AG09319 (cell line): Measurements from ENCODE around the gene ANO1.
"Not testable (repeated sequence)": the region's sequence is repeated elsewhere in the genome, so short reads cannot be mapped to it uniquely, and the experiment has no call there.

Experiments
- DNase-seq: peaks from one replicate; pipeline ENCODE4 v3.0.0-alpha.2; 2010; ENCODE audit warnings: low read depth; ENCODE audit errors: extremely low read depth
- CTCF ChIP-seq: IDR thresholded peaks from 2 replicates; pipeline ENCODE4 v1.5.1; 2011; ENCODE audit warnings: low read depth, mild to moderate bottlenecking, inconsistent platforms, low read length, moderate library complexity

Gene ANO1

GRCh38 chr11:70207531-70208131 lies 129.5 kb downstream of the ANO1 start:
- no peak for DNase-seq
- TF ChIP-seq CTCF, result no peak

- no peak for DNase-seq
- TF ChIP-seq CTCF, result no peak
Measured at GRCh38 chr11:70209391-70209912, 131.3 kb downstream of the ANO1 start.

GRCh38 chr11:70210051-70210501 lies 132.0 kb downstream of the ANO1 start:
- no peak for DNase-seq
- TF ChIP-seq CTCF, result no peak; the same call in 1 of the 2 replicates

GRCh38 chr11:70210530-70210929 lies 132.4 kb downstream of the ANO1 start:
- DNase-seq, result no peak
- TF ChIP-seq CTCF, result no peak

- TF ChIP-seq CTCF, result no peak
Measured at GRCh38 chr11:70212227-70212811, 134.2 kb downstream of the ANO1 start.

GRCh38 chr11:70217388-70217787 lies 139.3 kb downstream of the ANO1 start:
- DNase-seq, result not testable (repeated sequence)

More at GRCh38 chr11:70212227-70212811, 134.2 kb downstream of the ANO1 start:
- DNase-seq, result no peak

GRCh38 chr11:70218076-70218475 lies 140.0 kb downstream of the ANO1 start:
- DNase-seq, result not testable (repeated sequence)

- TF ChIP-seq CTCF, result no peak
- DNase-seq, result no peak
Measured at GRCh38 chr11:70220136-70220535, 142.0 kb downstream of the ANO1 start.
